HepG2 (cell line): ENCODE measurements around the gene SYNGAP1. TPM values are rescaled to one million over a fixed set of nuclear protein-coding genes. Genes with fewer than 3 reads are reported as not detected.

Experiments used
- CCAR2 ChIP-seq: fragments of 200-400 bp; formaldehyde crosslinking; optimal IDR thresholded peaks from 2 replicates; pipeline ENCODE3; 2018; ENCODE audit warnings: low read depth, mild to moderate bottlenecking, low read length, moderate library complexity
- ELF4 ChIP-seq: sonication (generic); formaldehyde crosslinking; IDR thresholded peaks from 2 replicates; pipeline ENCODE4 v1.5.0; 2020; ENCODE audit warnings: missing genetic modification reagents, mild to moderate bottlenecking, moderate library complexity, borderline replicate concordance
- ELK4 ChIP-seq: sonication (generic); formaldehyde crosslinking; IDR thresholded peaks from 2 replicates; pipeline ENCODE4 v1.9.0; 2021; ENCODE audit warnings: missing genetic modification reagents, borderline replicate concordance
- FOSL1 ChIP-seq: sonication (generic); formaldehyde crosslinking; IDR thresholded peaks from 2 replicates; pipeline ENCODE4 v1.9.0; 2021; ENCODE audit warnings: missing genetic modification reagents, borderline replicate concordance
- FUBP1 ChIP-seq: sonication (generic); formaldehyde crosslinking; IDR thresholded peaks from 2 replicates; pipeline ENCODE4 v1.5.1; 2020; ENCODE audit warnings: missing genetic modification reagents, mild to moderate bottlenecking, borderline replicate concordance
- HMG20A ChIP-seq: IDR thresholded peaks from 2 replicates; pipeline ENCODE4 v1.6.1; 2016; ENCODE audit warnings: borderline replicate concordance
- MIER2 ChIP-seq: IDR thresholded peaks from 2 replicates; pipeline ENCODE4 v1.6.1; 2016; ENCODE audit warnings: missing biosample characterization, missing genetic modification reagents
- NFIC ChIP-seq: IDR thresholded peaks from 2 replicates; pipeline ENCODE4 v1.6.1; 2012; ENCODE audit warnings: mild to moderate bottlenecking, low read length, inconsistent platforms
- NR2C2 ChIP-seq: sonication (generic); formaldehyde crosslinking; IDR thresholded peaks from 2 replicates; pipeline ENCODE4 v1.4.0; 2020; ENCODE audit warnings: missing genetic modification reagents, mild to moderate bottlenecking, moderate library complexity, borderline replicate concordance
- PAF1 ChIP-seq: IDR thresholded peaks from 2 replicates; pipeline ENCODE4 v1.6.1; 2016; ENCODE audit warnings: missing genetic modification reagents, missing compliant biosample characterization
- SMAD9 ChIP-seq: sonication (generic); formaldehyde crosslinking; IDR thresholded peaks from 2 replicates; pipeline ENCODE4 v1.5.1; 2020; ENCODE audit warnings: mild to moderate bottlenecking, missing genetic modification reagents
- SRY ChIP-seq: sonication (generic); formaldehyde crosslinking; IDR thresholded peaks from 2 replicates; pipeline ENCODE4 v1.8.0; 2022; ENCODE audit warnings: mild to moderate bottlenecking, missing genetic modification reagents
- TARDBP ChIP-seq: sonication (generic); formaldehyde crosslinking; IDR thresholded peaks from 2 replicates; pipeline ENCODE4 v1.8.0; 2022; ENCODE audit warnings: mild to moderate bottlenecking, missing genetic modification reagents
- TBP ChIP-seq: sonication (generic); formaldehyde crosslinking; IDR thresholded peaks from 2 replicates; pipeline ENCODE4 v1.5.0; 2020; ENCODE audit warnings: missing genetic modification reagents
- XBP1 ChIP-seq: sonication (generic); formaldehyde crosslinking; IDR thresholded peaks from 2 replicates; pipeline ENCODE4 v1.5.0; 2020; ENCODE audit warnings: missing genetic modification reagents
- ZBTB1 ChIP-seq: sonication (generic); formaldehyde crosslinking; IDR thresholded peaks from 2 replicates; pipeline ENCODE4 v1.4.0; 2020; ENCODE audit warnings: missing genetic modification reagents, borderline replicate concordance
- ZNF282 ChIP-seq: fragments of 450-650 bp; IDR thresholded peaks from 2 replicates; pipeline ENCODE4 v1.6.1; 2018; ENCODE audit not compliant: partially characterized antibody
- ZNF33A ChIP-seq: sonication (generic); formaldehyde crosslinking; IDR thresholded peaks from 2 replicates; pipeline ENCODE4 v1.5.1; 2020; ENCODE audit warnings: missing genetic modification reagents, mild to moderate bottlenecking, moderate library complexity, borderline replicate concordance
- ZNF354B ChIP-seq: sonication (generic); formaldehyde crosslinking; IDR thresholded peaks from 2 replicates; pipeline ENCODE4 v1.8.0; 2022; ENCODE audit warnings: mild to moderate bottlenecking, missing genetic modification reagents
- ZNF468 ChIP-seq: sonication (generic); formaldehyde crosslinking; IDR thresholded peaks from 2 replicates; pipeline ENCODE4 v1.8.0; 2022; ENCODE audit warnings: mild to moderate bottlenecking, moderate library complexity, missing genetic modification reagents
- ZNF580 ChIP-seq: IDR thresholded peaks from 2 replicates; pipeline ENCODE4 v1.6.1; 2016; ENCODE audit warnings: low read depth, borderline replicate concordance
- ZNF687 ChIP-seq: sonication (generic); formaldehyde crosslinking; IDR thresholded peaks from 2 replicates; pipeline ENCODE4 v1.5.1; 2020; ENCODE audit warnings: mild to moderate bottlenecking, missing genetic modification reagents, moderate library complexity
- polyA plus RNA-seq, 8 experiments: library from polyadenylated mRNA; depleted of rRNA in 3 of 8; stranded (reverse) in 7 of 8; unstranded in 1 of 8; fragments of >200 nt; fragmentation: Illumina TruSeq in 4 of 8; extraction: Trizol in 4 of 8; gene quantifications; 2 replicates each; pipeline versions ENCODE4 v1.2.1 to v1.2.3, GENCODE V29; 2011 to 2016; ENCODE audit warnings: low read depth in 4 of 8, missing spikeins in 1 of 8, mixed read lengths in 1 of 8; ENCODE audit not compliant: insufficient read depth in 1 of 8
- total RNA-seq, 5 experiments: library from RNA; depleted of rRNA; stranded (reverse); fragments of >200 nt; fragmentation: Illumina TruSeq; extraction: Trizol; gene quantifications; 2 replicates each; pipeline ENCODE4 v1.2.3, GENCODE V29; 2016; ENCODE audit warnings: low read depth in 1 of 5

Gene SYNGAP1
- total and polyA plus RNA-seq, 2 of the 13 experiments (the other 11 are each of a cell fraction or from before 2014, with no cell fraction given): 0.75 to 1.1 TPM

GRCh38 chr6:33454009-33454946, 34.4 kb downstream of the SYNGAP1 start, which contains the start of gene ZBTB9 (continued):
- TF ChIP-seq ZNF468 (CRISPR knock-in tag): no peak
- peak; percentile 82 for TF ChIP-seq NR2C2 (CRISPR knock-in tag)
- TF ChIP-seq ELF4 (CRISPR knock-in tag): no peak
- 0 out of 2 replicates have a peak, but pooled peaks have one; percentile 2 for TF ChIP-seq FOSL1 (CRISPR knock-in tag)
- TF ChIP-seq XBP1 (CRISPR knock-in tag): no peak
- peak; percentile 78; the same call in 1 of the 2 replicates for TF ChIP-seq ZNF580
- TF ChIP-seq TBP (CRISPR knock-in tag): no peak
- peak; percentile 88; the same call in 1 of the 2 replicates for TF ChIP-seq SRY (CRISPR knock-in tag)
- no peak for TF ChIP-seq ZNF33A (CRISPR knock-in tag)
- TF ChIP-seq PAF1 (CRISPR knock-in tag): no peak
- TF ChIP-seq HMG20A (CRISPR knock-in tag): no peak
- TF ChIP-seq ELK4 (CRISPR knock-in tag): no peak; the same call in 1 of the 2 replicates
- TF ChIP-seq ZNF354B (CRISPR knock-in tag): no peak
- peak; percentile 82; the same call in 1 of the 2 replicates for TF ChIP-seq FUBP1 (CRISPR knock-in tag)
- TF ChIP-seq NFIC: no peak
- TF ChIP-seq MIER2: peak; percentile 29; the same call in 1 of the 2 replicates
- peak; percentile 97 for TF ChIP-seq ZNF687
- no peak for TF ChIP-seq CCAR2
- TF ChIP-seq ZBTB1 (CRISPR knock-in tag): no peak; the same call in 1 of the 2 replicates
- peak; percentile 96 for TF ChIP-seq TARDBP (CRISPR knock-in tag)
- TF ChIP-seq ZNF282: no peak
- no peak for TF ChIP-seq SMAD9
